Keratinocyte (primary cell): ENCODE data around the gene ZBTB33. TPM values are rescaled to one million over a fixed set of nuclear protein-coding genes. Genes with fewer than 3 reads are reported as not detected.

Experiments
- polyA plus RNA-seq, 5 experiments: library from polyadenylated mRNA; depleted of rRNA in 3 of 5; stranded (reverse) in 3 of 5; stranded (forward) in 1 of 5; unstranded in 1 of 5; fragments of >200 nt; gene quantifications; 1 replicate in 1 of 5; 2 replicates in 3 of 5; 3 replicates in 1 of 5; pipeline versions ENCODE4 v1.2.1 to v1.2.3, GENCODE V29; 2011 to 2012; ENCODE audit warnings: missing spikeins in 2 of 5, low read depth in 1 of 5, low replicate concordance in 1 of 5

Gene ZBTB33
- polyA plus RNA-seq, 1 donor (not counting 4 experiments of a cell fraction or from before 2014, with no cell fraction given): 13.4 TPM

Other genes starting within 250 kb of the ZBTB33 start
- 0.03 TPM in 1 of 3 replicates, not detected in the others for gene RHOXF2B, start 173.1 kb upstream of the ZBTB33 start, polyA plus RNA-seq
- not detected in 3 replicates for gene RHOXF1, start 134.9 kb upstream of the ZBTB33 start, polyA plus RNA-seq
- gene RHOXF2, start 92.2 kb upstream of the ZBTB33 start, polyA plus RNA-seq: not detected in 3 replicates
- gene TMEM255A, start 60.6 kb downstream of the ZBTB33 start, polyA plus RNA-seq: 0.02 to 0.03 TPM in 2 of 3 replicates, not detected in the other
- not detected in 3 replicates for gene ATP1B4, start 111.3 kb downstream of the ZBTB33 start, polyA plus RNA-seq
- gene LAMP2, start 218.5 kb downstream of the ZBTB33 start, polyA plus RNA-seq: 133 to 239 TPM (median 200 TPM) in 3 replicates